HG02571 (cell line): Measurements from ENCODE around the gene BRD2.
"Not testable (repeated sequence)": the region's sequence is repeated elsewhere in the genome, so short reads cannot be mapped to it uniquely, and the experiment has no call there.

ENCODE experiments used
- ATAC-seq: cut with Tn5 transposase; IDR thresholded peaks from one replicate; pipeline ENCODE4 v1.9.1; 2021; ENCODE audit warnings: mild to moderate bottlenecking, moderate library complexity; ENCODE audit not compliant: unreplicated experiment

BRD2 gene

GRCh38 chr6:32968093-32968866, at the start of gene BRD2:
TSS of gene BRD2 (plus strand) at chr6:32968594. CDS start at chr6:32972899, 4,305 bp downstream.
- peak; percentile 33 for ATAC-seq

GRCh38 chr6:32920715-32921114, 47.7 kb upstream of the BRD2 start:
- no peak for ATAC-seq

GRCh38 chr6:32922083-32922482, 46.3 kb upstream of the BRD2 start:
- ATAC-seq, result no peak

GRCh38 chr6:32931211-32931610, 37.2 kb upstream of the BRD2 start:
- no peak for ATAC-seq

- no peak for ATAC-seq
These were observed 36.1 kb upstream of the BRD2 start for GRCh38 chr6:32932132-32932868.

- ATAC-seq, result no peak
These were observed 34.7 kb upstream of the BRD2 start for GRCh38 chr6:32933661-32934085.

GRCh38 chr6:32935551-32936238, 32.7 kb upstream of the BRD2 start:
- no peak for ATAC-seq

- no peak for ATAC-seq
These were observed 31.9 kb upstream of the BRD2 start for GRCh38 chr6:32936239-32937152.

- ATAC-seq, result no peak
These were observed 31.2 kb upstream of the BRD2 start for GRCh38 chr6:32937230-32937633.

- no peak for ATAC-seq
These were observed 29.9 kb upstream of the BRD2 start for GRCh38 chr6:32938494-32938893.

GRCh38 chr6:32940656-32941213, 27.7 kb upstream of the BRD2 start, which contains the start of gene HLA-DMB:
TSS of gene HLA-DMB (minus strand) at chr6:32941028. CDS start at chr6:32940807, 221 bp downstream.
- ATAC-seq, result peak; percentile 56

GRCh38 chr6:32941214-32941768, 27.1 kb upstream of the BRD2 start:
- peak; percentile 45 for ATAC-seq

- ATAC-seq, result not testable (repeated sequence)
These were observed 25.8 kb upstream of the BRD2 start for GRCh38 chr6:32942555-32943123.

GRCh38 chr6:32943864-32944649, 24.3 kb upstream of the BRD2 start:
- peak; percentile 36 for ATAC-seq

- no peak for ATAC-seq
These were observed 23.2 kb upstream of the BRD2 start for GRCh38 chr6:32945108-32945760.

GRCh38 chr6:32945953-32946352, 22.4 kb upstream of the BRD2 start:
- ATAC-seq, result no peak

- ATAC-seq, result no peak
These were observed 21.5 kb upstream of the BRD2 start for GRCh38 chr6:32946893-32947292.
